GM13977 (cell line): ENCODE results near the gene SORBS2.

ENCODE experiments used
- DNase-seq: peaks from one replicate; pipeline ENCODE4 v3.0.0; 2012; ENCODE audit warnings: low spot score
- CTCF ChIP-seq: IDR thresholded peaks from 2 replicates; pipeline ENCODE4 v1.5.1; 2012; ENCODE audit warnings: mild to moderate bottlenecking, control low read depth; ENCODE audit not compliant: insufficient read depth; ENCODE audit errors: extremely low read depth, missing control alignments
- in situ Hi-C: fragments of 300-500 bp; cut with MboI; formaldehyde crosslinking; loops from one replicate; pipeline ENCODE4 v1.12.0; 2022; ENCODE audit warnings: low sequenced_read_pairs, low pct_unique_long_range_greater_than_20kb, mixed read lengths, inconsistent platforms; ENCODE audit not compliant: unreplicated experiment

Gene SORBS2

DNA sequence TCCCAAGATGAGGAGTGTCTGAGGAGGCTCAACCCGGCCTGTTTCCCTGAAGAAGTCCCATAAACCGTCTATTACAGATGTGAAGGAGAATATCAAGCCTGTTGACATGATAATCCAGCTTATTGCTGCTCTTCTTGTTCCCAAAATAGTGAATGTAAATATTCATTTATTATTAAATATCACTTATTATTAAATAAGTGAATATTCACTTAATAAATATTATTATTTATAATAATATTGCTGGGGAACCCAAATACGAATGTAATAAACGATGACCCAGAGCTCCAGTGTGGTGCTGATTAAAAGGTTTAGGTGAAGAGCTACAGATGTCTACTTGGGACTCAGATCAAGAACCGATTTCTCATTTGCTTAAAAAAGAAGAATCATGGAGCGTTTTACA, 23.8 kb upstream of the SORBS2 start:
- no peak for DNase-seq
- in situ Hi-C loops: no loop called here
- no peak for TF ChIP-seq CTCF

GRCh38 chr4:185835336-185835735, 23.3 kb upstream of the SORBS2 start:
- DNase-seq: no peak
- no peak for TF ChIP-seq CTCF
- in situ Hi-C loops: no loop called here

DNA sequence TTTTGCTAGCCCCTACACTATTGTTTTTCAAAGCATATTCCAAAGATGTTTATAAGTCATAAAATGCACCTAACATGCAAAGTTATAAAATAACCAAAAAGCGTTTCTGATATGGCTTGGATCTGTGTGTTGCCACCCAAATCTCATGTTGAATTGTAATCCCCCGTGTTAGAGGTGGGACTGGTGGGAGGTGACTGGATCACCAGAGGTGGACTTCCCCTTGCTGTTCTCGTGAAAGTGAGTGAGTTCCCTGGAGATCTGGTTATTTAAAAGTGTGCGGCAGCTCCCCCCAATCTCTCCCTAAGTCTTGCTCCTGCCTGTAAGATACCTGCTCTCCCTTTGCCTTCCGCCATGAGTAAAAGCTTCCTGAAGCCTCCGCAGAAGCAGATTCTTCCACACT, 22.8 kb upstream of the SORBS2 start:
- no peak for DNase-seq
- no peak for TF ChIP-seq CTCF
- in situ Hi-C loops: no loop called here

- in situ Hi-C loops: no loop called here
- no peak for TF ChIP-seq CTCF
These were observed 22.1 kb upstream of the SORBS2 start for GRCh38 chr4:185834088-185834487.

GRCh38 chr4:185833055-185833598, 21.1 kb upstream of the SORBS2 start:
- in situ Hi-C loops: no loop called here
- DNase-seq: no peak
- TF ChIP-seq CTCF: no peak

More at GRCh38 chr4:185834088-185834487, 22.1 kb upstream of the SORBS2 start:
- DNase-seq: no peak

- in situ Hi-C loops: no loop called here
- no peak for DNase-seq
- no peak for TF ChIP-seq CTCF
These were observed 19.3 kb upstream of the SORBS2 start for GRCh38 chr4:185831125-185831815.
